HCT116 (cell line): ENCODE measurements around the gene SCUBE2.

ENCODE experiments used
- CTCF ChIP-seq, 3 experiments: fragments of 200-600 bp in 1 of 3; sonication (generic) in 1 of 3; IDR thresholded peaks in 2 of 3; conservative IDR thresholded peaks in 1 of 3; 2 replicates each; pipeline ENCODE4 v1.5.1; 2012 to 2017; ENCODE audit warnings: low read depth in 2 of 3, low read length in 2 of 3, antibody characterized with exemption in 1 of 3, borderline replicate concordance in 1 of 3, control low read depth in 1 of 3, mild to moderate bottlenecking in 1 of 3, mixed read lengths in 1 of 3, mixed run types in 1 of 3, moderate library complexity in 1 of 3; ENCODE audit not compliant: insufficient read depth in 1 of 3
- EGR1 ChIP-seq: IDR thresholded peaks from 2 replicates; pipeline ENCODE4 v1.6.1; 2012; ENCODE audit warnings: low read depth
- EZH2 ChIP-seq: fragments of 200-600 bp; sonication (generic); IDR thresholded peaks from 2 replicates; pipeline ENCODE4 v1.6.1; 2017; ENCODE audit warnings: antibody characterized with exemption, mixed run types
- POLR2A ChIP-seq: IDR thresholded peaks from 2 replicates; pipeline ENCODE4 v1.7.0; 2011; ENCODE audit warnings: borderline replicate concordance; ENCODE audit not compliant: insufficient read depth, insufficient read length; ENCODE audit errors: extremely low read depth
- POLR2AphosphoS5 ChIP-seq: IDR thresholded peaks from 2 replicates; pipeline ENCODE4 v1.6.1; 2011; ENCODE audit warnings: mild to moderate bottlenecking, low read depth, low read length, moderate library complexity
- RAD21 ChIP-seq: IDR thresholded peaks from 2 replicates; pipeline ENCODE4 v1.6.1; 2012; ENCODE audit warnings: low read depth, mild to moderate bottlenecking
- REST ChIP-seq: IDR thresholded peaks from 2 replicates; pipeline ENCODE4 v1.6.1; 2012; ENCODE audit warnings: low read depth
- SP1 ChIP-seq: IDR thresholded peaks from 2 replicates; pipeline ENCODE4 v1.6.1; 2012; ENCODE audit warnings: low read depth

- TF ChIP-seq RAD21 (no peak), CTCF (IDR thresholded peaks at IDR 0.05 in 2 of 3, conservative IDR thresholded peaks at IDR 0.05 in 1 of 3; ENCODE audit: borderline replicate concordance in 1 of 3, insufficient read depth in 1 of 3, low read depth in 2 of 3, low read length in 2 of 3) (no peak), POLR2A (no peak), EZH2 (no peak), REST (no peak), EGR1 (no peak), POLR2AphosphoS5 (no peak), SP1 (no peak)
These were observed 49.7 kb downstream of the SCUBE2 start for GRCh38 chr11:9041747-9042146.
